SU-DHL-6 (cell line): ENCODE data around the gene AGBL4.
A peak's percentile ranks its signal among the peaks of the same experiment; 100 is the strongest.

Source experiments
- H2AFZ ChIP-seq: fragments of 200-600 bp; sonication (generic); 2 replicates; pipeline ENCODE4 v1.6.1; 2014; ENCODE audit warnings: low read depth, mild to moderate bottlenecking, moderate library complexity, mixed read lengths, antibody characterized with exemption, low read length; ENCODE audit not compliant: severe bottlenecking
- H3F3A ChIP-seq: fragments of 200-600 bp; shearing (Covaris generic); 2 replicates; pipeline ENCODE4 v1.6.0; 2016; ENCODE audit warnings: antibody characterized with exemption, mild to moderate bottlenecking; ENCODE audit not compliant: insufficient read depth
- H3K27ac ChIP-seq: fragments of 200-600 bp; sonication (generic); 2 replicates; pipeline ENCODE4 v1.5.1; 2016; ENCODE audit warnings: low read depth, mild to moderate bottlenecking, low read length, moderate library complexity, mixed read lengths
- H3K27me3 ChIP-seq: fragments of 200-600 bp; sonication (generic), shearing (Covaris generic); 2 replicates; pipeline ENCODE4 v1.6.0; 2014; ENCODE audit warnings: mild to moderate bottlenecking, low read length
- H3K36me3 ChIP-seq: fragments of 200-600 bp; sonication (generic); 2 replicates; pipeline ENCODE4 v1.6.1; 2014; ENCODE audit warnings: mild to moderate bottlenecking, low read length, mixed read lengths
- H3K4me2 ChIP-seq: fragments of 300-600, 200-600 bp; shearing (Covaris generic), sonication (generic); 2 replicates; pipeline ENCODE4 v1.6.0; 2014; ENCODE audit warnings: low read length, low read depth, mild to moderate bottlenecking; ENCODE audit not compliant: poor library complexity, severe bottlenecking
- H3K4me3 ChIP-seq: fragments of 200-600 bp; sonication (generic); 2 replicates; pipeline ENCODE4 v1.5.1; 2014; ENCODE audit warnings: antibody characterized with exemption, low read length, mild to moderate bottlenecking, mixed read lengths; ENCODE audit not compliant: insufficient read depth, poor library complexity, severe bottlenecking
- H3K79me2 ChIP-seq: fragments of 200-600 bp; sonication (generic); 2 replicates; pipeline ENCODE4 v1.6.1; 2014; ENCODE audit warnings: mild to moderate bottlenecking, low read length, moderate library complexity; ENCODE audit not compliant: insufficient read depth
- H3K9ac ChIP-seq: fragments of 200-600 bp; sonication (generic); 2 replicates; pipeline ENCODE4 v1.7.0; 2014; ENCODE audit warnings: mild to moderate bottlenecking, low read length
- H3K9me2 ChIP-seq: fragments of 200-600 bp; sonication (generic); replicated peaks from 2 replicates; pipeline ENCODE4 v1.6.1; 2014; ENCODE audit warnings: low read length; ENCODE audit not compliant: insufficient read depth
- H3K9me3 ChIP-seq: fragments of 200-600 bp; sonication (generic); 2 replicates; pipeline ENCODE4 v1.6.1; 2014; ENCODE audit warnings: low read length, mixed read lengths; ENCODE audit not compliant: insufficient read depth
- H4K20me1 ChIP-seq: fragments of 200-600 bp; sonication (generic); 2 replicates; pipeline ENCODE4 v1.6.1; 2014; ENCODE audit warnings: low read depth, mild to moderate bottlenecking, antibody characterized with exemption, low read length, moderate library complexity, mixed read lengths
- CTCF ChIP-seq: fragments of 200-600 bp; sonication (generic); IDR thresholded peaks from one replicate; pipeline ENCODE4 v1.5.1; 2017; ENCODE audit warnings: antibody characterized with exemption, mild to moderate bottlenecking, low read length, moderate library complexity; ENCODE audit not compliant: insufficient read depth, poor library complexity, severe bottlenecking
- EZH2phosphoT487 ChIP-seq: fragments of 200-600 bp; sonication (generic), shearing (Covaris generic); conservative IDR thresholded peaks from 2 replicates; pipeline ENCODE4 v1.6.1; 2018; ENCODE audit warnings: mild to moderate bottlenecking, antibody characterized with exemption, low read length, moderate library complexity, mixed read lengths

The AGBL4 gene

GRCh38 chr1:48536477-48536876 lies 1487.3 kb downstream of the AGBL4 start:
- H2AFZ ChIP-seq, result no peak overlapping the region
- H3F3A ChIP-seq, result no peaks in the 10 kb centered on the region
- no peak for TF ChIP-seq EZH2phosphoT487
- no peak for TF ChIP-seq CTCF
- no peaks in the 10 kb centered on the region for H3K27me3 ChIP-seq
- no peaks in the 10 kb centered on the region for H3K9me2 ChIP-seq
- no peaks in the 10 kb centered on the region for H3K36me3 ChIP-seq
- no peaks in the 10 kb centered on the region for H3K9me3 ChIP-seq
- H3K4me2 ChIP-seq, result no peak overlapping the region
- H3K79me2 ChIP-seq, result no peaks in the 10 kb centered on the region
- no peaks in the 10 kb centered on the region for H4K20me1 ChIP-seq
- H3K4me3 ChIP-seq, result no peak overlapping the region
- no peak overlapping the region for H3K27ac ChIP-seq
- H3K9ac ChIP-seq, result no peak overlapping the region

DNA sequence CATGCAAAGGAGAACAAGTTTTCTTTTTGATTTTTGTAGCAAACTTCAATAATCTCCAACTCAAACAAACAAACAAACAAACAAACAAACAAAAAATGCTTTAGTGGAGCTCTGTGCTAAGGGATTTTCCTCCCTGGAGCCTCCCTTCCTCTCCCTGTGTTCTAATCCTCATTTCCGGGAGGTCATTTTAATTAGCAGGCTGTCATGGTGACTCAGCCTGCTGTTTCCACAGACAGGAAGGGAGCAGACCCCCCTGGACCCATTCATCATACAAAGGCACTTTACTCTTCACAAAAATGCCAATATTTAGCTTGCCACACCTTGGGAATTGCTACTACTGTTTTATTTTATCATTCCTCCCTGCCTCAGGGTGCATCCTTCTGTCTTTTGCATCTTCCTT lies 1490.8 kb downstream of the AGBL4 start:
- Histone ChIP-seq H3K4me3 (no peak overlapping the region), H3K27me3 (no peaks in the 10 kb centered on the region), H3K9me3 (no peaks in the 10 kb centered on the region), H3K4me2 (no peak overlapping the region), H3K9ac (no peak overlapping the region), H2AFZ (no peak overlapping the region), H3F3A (no peaks in the 10 kb centered on the region), H4K20me1 (no peaks in the 10 kb centered on the region), H3K79me2 (no peaks in the 10 kb centered on the region), H3K27ac (no peak overlapping the region), H3K36me3 (no peaks in the 10 kb centered on the region), H3K9me2 (no peaks in the 10 kb centered on the region)
- TF ChIP-seq EZH2phosphoT487 (no peak), CTCF (no peak)

DNA sequence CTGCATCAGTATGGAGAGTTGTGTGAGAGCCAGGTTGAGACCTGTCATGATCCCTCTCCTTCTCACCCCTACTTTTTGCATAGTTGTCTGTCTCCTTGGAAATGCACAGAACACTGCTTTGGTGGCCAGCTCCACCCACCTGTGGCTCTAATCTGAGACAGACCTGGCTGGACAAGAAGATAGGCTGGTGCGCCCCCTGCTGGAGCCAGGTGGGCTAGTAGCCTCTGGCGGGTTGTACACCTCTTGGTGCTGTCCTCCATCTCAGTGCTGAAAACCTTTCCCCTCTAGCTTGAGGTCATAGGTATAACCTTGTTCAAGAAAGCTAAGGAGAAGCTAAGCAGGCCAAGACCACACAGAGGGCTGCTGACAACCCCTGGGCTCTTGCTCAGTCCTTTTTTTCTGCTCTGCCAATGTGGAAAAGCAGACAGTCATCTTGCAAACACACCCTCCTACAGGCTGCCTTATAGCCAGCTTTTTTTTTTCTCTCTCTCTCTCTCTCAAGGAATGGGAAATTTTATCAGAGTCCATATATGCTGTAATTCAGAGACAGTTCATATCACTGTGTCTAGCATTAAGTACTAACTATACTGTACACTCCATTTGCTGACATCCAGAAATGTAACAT lies 1492.9 kb downstream of the AGBL4 start:
- H3K9me3 ChIP-seq, result no peaks in the 10 kb centered on the region
- no peak overlapping the region for H2AFZ ChIP-seq
- no peaks in the 10 kb centered on the region for H4K20me1 ChIP-seq
- no peak overlapping the region for H3K9ac ChIP-seq
- H3K4me2 ChIP-seq, result no peak overlapping the region
- no peaks in the 10 kb centered on the region for H3K27me3 ChIP-seq
- TF ChIP-seq EZH2phosphoT487 (no peak), CTCF (peak; percentile 60)
- H3F3A ChIP-seq, result no peaks in the 10 kb centered on the region
- no peak overlapping the region for H3K4me3 ChIP-seq
- H3K27ac ChIP-seq, result no peak overlapping the region
- H3K9me2 ChIP-seq, result no peaks in the 10 kb centered on the region
- no peaks in the 10 kb centered on the region for H3K79me2 ChIP-seq
- H3K36me3 ChIP-seq, result no peaks in the 10 kb centered on the region
